ENCODE measurements around the gene PNMA8C.

DNA sequence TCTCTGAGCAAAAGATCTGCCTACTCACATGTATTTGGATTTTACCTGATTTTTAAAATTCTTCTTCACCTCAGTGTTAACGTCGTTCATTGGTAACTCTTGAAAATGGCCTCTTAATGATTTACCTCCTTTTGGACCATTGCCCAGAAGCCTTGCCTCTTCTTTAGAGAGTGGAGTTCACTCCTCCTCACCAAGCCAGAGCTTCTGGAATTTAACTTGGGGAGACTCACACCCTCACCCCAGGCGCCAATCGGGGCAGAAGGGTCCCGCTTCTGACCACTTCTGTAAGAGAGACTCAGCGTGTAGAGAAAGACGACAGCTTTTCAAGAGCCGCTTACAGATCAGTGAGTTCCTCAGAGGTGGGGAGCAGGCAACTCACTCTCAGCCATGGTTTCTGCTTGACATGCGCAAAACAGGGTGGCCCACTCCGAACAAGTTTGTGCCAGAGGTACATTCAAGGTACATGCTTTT is 2.7 kb downstream of the PNMA8C start:
- TF ChIP-seq, protein P1, sequence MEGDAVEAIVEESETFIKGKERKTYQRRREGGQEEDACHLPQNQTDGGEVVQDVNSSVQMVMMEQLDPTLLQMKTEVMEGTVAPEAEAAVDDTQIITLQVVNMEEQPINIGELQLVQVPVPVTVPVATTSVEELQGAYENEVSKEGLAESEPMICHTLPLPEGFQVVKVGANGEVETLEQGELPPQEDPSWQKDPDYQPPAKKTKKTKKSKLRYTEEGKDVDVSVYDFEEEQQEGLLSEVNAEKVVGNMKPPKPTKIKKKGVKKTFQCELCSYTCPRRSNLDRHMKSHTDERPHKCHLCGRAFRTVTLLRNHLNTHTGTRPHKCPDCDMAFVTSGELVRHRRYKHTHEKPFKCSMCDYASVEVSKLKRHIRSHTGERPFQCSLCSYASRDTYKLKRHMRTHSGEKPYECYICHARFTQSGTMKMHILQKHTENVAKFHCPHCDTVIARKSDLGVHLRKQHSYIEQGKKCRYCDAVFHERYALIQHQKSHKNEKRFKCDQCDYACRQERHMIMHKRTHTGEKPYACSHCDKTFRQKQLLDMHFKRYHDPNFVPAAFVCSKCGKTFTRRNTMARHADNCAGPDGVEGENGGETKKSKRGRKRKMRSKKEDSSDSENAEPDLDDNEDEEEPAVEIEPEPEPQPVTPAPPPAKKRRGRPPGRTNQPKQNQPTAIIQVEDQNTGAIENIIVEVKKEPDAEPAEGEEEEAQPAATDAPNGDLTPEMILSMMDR (IDR thresholded peaks at IDR 0.05; ENCODE audit: low read depth, low read length), result no peak
- TF ChIP-seq EZH2phosphoT487 (IDR thresholded peaks at IDR 0.05; ENCODE audit: low read depth), result no peak

Data from OCI-LY3 (cell line).